Myocyte (in vitro differentiated cells): ENCODE data around the gene TM4SF1. TPM values are rescaled to one million over a fixed set of nuclear protein-coding genes. Genes with fewer than 3 reads are reported as not detected.

Source experiments
- DNase-seq: peaks from one replicate; pipeline ENCODE4 v3.0.0-alpha.2; 2012; ENCODE audit warnings: low read depth
- polyA plus RNA-seq: library from polyadenylated mRNA; unstranded; fragments of >200 nt; gene quantifications from one replicate; pipeline ENCODE4 v1.2.1, GENCODE V29; 2012; ENCODE audit warnings: missing spikeins
- total RNA-seq: library from RNA; depleted of rRNA; stranded (reverse); fragments of >200 nt; gene quantifications from 2 replicates; pipeline ENCODE4 v1.2.3, GENCODE V29; 2014

The TM4SF1 gene
- total RNA-seq: 39.1 and 68.9 TPM in 2 replicates
- polyA plus RNA-seq: 43.0 TPM

- DNase-seq: peak; percentile 85
Measured at GRCh38 chr3:149377408-149378364, at the start of gene TM4SF1. TM4SF1 (minus strand) TSS chr3:149377649; CDS start chr3:149377547, 102 bp downstream.

GRCh38 chr3:149426325-149426724, 48.9 kb upstream of the TM4SF1 start:
- DNase-seq: no peak

- no peak for DNase-seq
Measured at GRCh38 chr3:149424918-149425317, 47.5 kb upstream of the TM4SF1 start.

GRCh38 chr3:149421764-149422163, 44.3 kb upstream of the TM4SF1 start:
- peak; percentile 41 for DNase-seq

GRCh38 chr3:149419816-149420215, 42.4 kb upstream of the TM4SF1 start:
- DNase-seq: no peak

GRCh38 chr3:149417727-149418126, 40.3 kb upstream of the TM4SF1 start:
- DNase-seq: no peak

GRCh38 chr3:149417174-149417573, 39.7 kb upstream of the TM4SF1 start:
- no peak for DNase-seq

GRCh38 chr3:149415484-149415883, 38.0 kb upstream of the TM4SF1 start:
- no peak for DNase-seq

GRCh38 chr3:149414557-149415231, 37.2 kb upstream of the TM4SF1 start:
- no peak for DNase-seq

GRCh38 chr3:149411583-149411982, 34.1 kb upstream of the TM4SF1 start:
- DNase-seq: no peak

- no peak for DNase-seq
Measured at GRCh38 chr3:149409351-149409750, 31.9 kb upstream of the TM4SF1 start.

- peak; percentile 26 for DNase-seq
Measured at GRCh38 chr3:149407898-149408297, 30.4 kb upstream of the TM4SF1 start.

GRCh38 chr3:149406244-149406752, 28.8 kb upstream of the TM4SF1 start:
- DNase-seq: no peak

- no peak for DNase-seq
Measured at GRCh38 chr3:149403443-149403842, 26.0 kb upstream of the TM4SF1 start.

- no peak for DNase-seq
Measured at GRCh38 chr3:149402481-149402880, 25.0 kb upstream of the TM4SF1 start.

- DNase-seq: no peak
Measured at GRCh38 chr3:149401926-149402310, 24.5 kb upstream of the TM4SF1 start.

GRCh38 chr3:149401212-149401925, 23.9 kb upstream of the TM4SF1 start:
- peak; percentile 44 for DNase-seq

- DNase-seq: no peak
Measured at GRCh38 chr3:149400645-149401044, 23.2 kb upstream of the TM4SF1 start.

GRCh38 chr3:149398296-149398695, 20.8 kb upstream of the TM4SF1 start:
- no peak for DNase-seq

- DNase-seq: no peak
Measured at GRCh38 chr3:149397528-149397927, 20.1 kb upstream of the TM4SF1 start.

GRCh38 chr3:149396476-149396875, 19.0 kb upstream of the TM4SF1 start:
- no peak for DNase-seq
